HG03378 (cell line): ENCODE measurements around the gene DLL3.

Experiments
- ATAC-seq: cut with Tn5 transposase; IDR thresholded peaks from one replicate; pipeline ENCODE4 v1.9.1; 2021; ENCODE audit warnings: mild to moderate bottlenecking, moderate library complexity; ENCODE audit not compliant: unreplicated experiment

Gene DLL3

GRCh38 chr19:39515551-39516191, 16.9 kb downstream of the DLL3 start:
- no peak for ATAC-seq

DNA sequence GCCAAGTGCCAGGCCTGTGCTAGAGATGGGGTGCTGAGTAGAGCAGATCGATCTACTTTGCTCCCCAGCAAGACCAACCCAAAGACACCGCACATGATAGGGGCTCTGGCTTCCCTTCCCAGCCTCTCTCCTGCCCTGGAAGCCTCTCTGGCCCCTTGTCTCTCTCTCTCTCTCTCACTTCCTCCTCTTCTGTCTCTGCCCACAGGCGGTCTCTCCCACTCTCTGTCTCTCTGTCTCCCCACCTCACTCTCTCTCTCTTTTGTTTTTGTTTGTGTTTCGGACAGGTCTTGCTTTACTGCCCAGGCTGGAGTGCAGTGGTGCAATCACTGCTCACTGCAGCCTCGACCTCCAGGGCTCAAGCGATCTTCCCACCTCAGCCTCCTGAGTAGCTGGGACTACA, 17.5 kb downstream of the DLL3 start:
- no peak for ATAC-seq

- no peak for ATAC-seq
Measured at GRCh38 chr19:39517432-39517831, 18.7 kb downstream of the DLL3 start.

GRCh38 chr19:39518458-39518857, 19.7 kb downstream of the DLL3 start:
- no peak for ATAC-seq

- ATAC-seq: no peak
Measured at GRCh38 chr19:39518975-39519374, 20.2 kb downstream of the DLL3 start.

DNA sequence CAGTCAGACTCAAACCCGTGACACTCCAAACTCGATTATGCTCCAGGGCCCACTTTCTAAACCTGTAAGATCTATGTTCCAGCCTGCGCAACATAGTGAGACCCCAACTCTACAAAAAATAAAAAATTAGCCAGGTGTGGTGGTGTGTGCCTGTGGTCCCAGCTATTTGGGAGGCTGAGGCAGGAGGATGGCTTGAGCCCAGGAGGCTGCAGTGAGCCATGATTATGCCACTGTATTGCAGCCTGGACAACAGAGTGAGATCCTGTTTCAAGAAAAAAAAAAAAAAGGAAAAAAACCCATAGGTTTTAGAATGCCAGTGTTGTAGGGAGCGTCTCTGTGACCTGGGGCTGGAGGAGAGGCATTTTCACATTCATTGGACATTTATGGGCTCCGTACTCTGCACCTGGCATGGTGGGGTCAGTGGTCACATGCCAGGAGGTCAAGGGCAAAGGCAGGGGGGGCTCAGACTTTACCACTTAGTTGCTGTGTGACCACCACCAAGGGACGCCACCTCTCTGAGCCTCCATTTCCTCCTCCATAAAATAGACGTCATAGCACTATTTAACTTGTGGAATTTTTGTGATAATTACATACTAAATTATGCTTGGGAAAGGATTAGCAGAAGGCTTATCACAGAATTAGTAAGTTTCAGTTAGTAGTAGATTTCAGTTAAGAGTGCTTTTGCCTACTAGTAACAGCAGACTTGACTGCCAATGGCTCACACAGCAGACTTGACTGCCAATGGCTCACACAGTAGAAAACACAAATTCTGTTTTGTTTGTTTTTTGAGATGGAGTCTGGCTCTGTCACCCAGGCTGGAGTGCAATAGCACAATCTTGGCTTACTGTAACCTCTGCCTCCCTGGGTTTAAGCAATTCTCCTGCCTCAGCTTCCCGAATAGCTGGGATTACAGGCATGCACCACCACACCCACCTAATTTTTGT, 22.1 kb downstream of the DLL3 start:
- ATAC-seq: no peak

DNA sequence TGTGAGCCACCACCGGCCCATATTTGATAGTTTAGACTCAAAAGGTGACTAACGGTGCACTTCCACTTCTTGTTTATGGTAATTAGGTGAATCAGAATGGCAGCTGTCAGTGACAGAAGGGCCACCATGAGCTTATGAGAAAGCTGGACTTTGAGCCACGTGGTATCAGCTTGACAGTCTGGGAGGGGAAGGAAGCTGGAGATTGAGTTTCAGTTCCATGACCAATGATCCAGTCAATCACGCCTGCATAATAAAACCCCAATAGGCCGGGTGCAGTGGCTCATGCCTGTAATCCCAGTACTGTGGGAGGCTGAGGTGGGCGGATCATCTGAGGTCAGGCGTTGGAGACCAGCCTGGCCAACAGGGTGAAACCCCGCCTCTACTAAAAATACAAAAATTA, 25.7 kb downstream of the DLL3 start:
- no peak for ATAC-seq

DNA sequence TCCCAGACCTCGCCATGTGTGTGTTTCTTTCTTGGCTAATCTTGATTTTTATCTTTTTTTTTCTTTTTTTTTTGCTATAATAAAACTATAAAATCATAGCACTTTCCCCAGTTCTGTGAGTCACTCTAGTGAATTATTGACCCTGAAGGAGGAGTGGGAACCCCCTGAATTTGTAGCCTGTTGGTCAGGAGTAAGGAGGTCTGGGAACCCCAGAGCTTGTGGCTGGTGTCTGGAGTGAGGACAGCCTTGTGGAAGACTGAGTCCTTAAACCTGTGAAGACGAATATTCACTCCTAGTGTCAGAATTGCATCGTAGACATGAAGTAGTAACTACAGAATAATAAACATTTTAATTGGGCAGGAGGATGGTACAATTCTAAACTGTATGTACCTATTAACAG, 26.5 kb downstream of the DLL3 start:
- no peak for ATAC-seq

- ATAC-seq: no peak
Measured at GRCh38 chr19:39531834-39532232, 33.1 kb downstream of the DLL3 start.

- ATAC-seq: peak; percentile 89
Measured at GRCh38 chr19:39532233-39533002, 33.7 kb downstream of the DLL3 start, which contains the start of gene EID2B. Gene EID2B, minus strand, starts transcription at chr19:39532852. Its CDS starts 50 bp downstream, at chr19:39532802.

DNA sequence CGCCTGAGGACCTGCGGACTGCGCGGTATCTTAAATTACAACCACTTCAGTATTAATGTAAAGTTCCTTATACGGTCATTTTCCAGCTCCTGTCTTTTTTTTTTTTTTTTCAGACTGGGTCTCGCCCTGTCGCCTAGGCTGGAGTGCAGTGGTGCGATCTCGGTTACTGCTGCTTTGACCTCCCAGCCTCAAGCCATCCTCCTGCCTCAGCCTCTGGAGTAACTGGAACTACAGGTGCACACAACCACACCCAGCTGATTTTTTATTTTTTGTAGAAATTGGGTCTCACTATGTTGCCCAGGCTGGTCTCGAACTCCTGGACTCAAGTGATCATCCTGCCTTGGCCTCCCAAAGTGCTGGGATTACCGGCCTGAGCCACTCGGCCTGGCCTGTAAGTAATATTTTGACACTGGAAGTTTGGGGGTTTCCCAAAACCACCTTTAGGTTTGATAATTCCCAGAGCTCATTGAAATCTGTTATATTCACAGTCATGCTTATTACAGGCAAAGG, 34.3 kb downstream of the DLL3 start:
- ATAC-seq: peak; percentile 22

DNA sequence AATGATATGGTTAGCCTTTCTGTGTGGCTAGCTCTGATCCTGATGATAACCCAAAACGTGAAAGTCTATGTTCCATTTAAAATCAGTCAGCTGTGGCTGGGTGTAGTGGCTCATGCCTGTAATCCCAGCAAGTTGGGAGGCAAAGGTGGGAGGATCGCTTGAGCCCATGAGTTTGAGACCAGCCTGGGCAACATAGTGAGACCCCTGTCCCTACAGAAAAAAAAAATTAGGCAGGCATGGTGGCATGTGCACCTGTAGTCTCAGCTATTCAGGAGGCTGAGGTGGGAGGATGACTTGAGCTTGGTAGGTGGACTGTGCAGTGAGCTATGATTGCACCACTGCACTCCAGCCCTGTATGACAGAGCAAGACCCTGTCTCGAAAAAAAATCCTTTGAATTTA, 35.0 kb downstream of the DLL3 start:
- no peak for ATAC-seq

- no peak for ATAC-seq
Measured at GRCh38 chr19:39539165-39539517, 40.4 kb downstream of the DLL3 start.

DNA sequence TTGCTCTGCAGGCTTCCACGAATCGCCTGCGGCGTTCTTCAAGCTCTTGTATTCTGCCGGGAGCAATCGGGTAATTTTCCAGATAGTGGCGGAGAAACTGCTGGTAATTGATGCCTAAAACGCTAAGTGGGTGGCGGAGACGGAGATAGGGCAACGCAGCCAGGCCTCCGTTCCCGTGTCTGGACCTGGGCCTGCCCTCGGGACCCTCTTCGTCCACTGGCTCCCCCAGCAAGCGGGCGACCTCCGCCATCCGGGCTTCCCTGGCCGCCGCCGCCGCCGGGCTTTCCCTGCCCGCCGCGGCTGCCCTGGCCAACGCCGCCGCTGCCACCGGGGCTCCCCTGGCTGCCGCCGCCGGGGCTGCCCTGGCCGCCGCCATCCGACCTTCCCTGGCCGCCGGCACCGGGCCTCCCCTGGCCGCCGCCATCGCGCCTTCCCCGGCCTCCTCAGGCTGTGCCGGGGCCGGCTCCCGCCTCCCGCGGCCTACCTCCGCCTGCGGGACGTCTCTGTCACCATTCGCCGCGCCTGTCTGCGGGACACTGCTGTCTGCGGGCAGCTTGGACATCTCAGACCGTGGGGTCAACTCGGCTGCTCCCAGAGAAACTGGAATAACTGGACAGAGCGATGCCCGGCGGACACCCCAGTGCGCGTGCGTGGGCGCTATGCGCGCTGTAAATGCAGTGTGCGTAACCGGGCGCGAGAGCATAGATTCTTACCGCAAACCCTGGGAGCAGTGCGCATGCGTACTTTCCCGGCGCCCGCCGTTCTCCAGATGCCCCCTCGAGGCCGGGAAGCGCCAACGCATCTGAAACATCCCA, 41.0 kb downstream of the DLL3 start, which contains the start of gene EID2:
TSS of gene EID2 (minus strand) at position 644 of the 815 bp plus-strand sequence. CDS start at position 562, 82 bp downstream.
- peak; percentile 77 for ATAC-seq

- no peak for ATAC-seq
Measured at GRCh38 chr19:39540333-39540673, 41.6 kb downstream of the DLL3 start.

DNA sequence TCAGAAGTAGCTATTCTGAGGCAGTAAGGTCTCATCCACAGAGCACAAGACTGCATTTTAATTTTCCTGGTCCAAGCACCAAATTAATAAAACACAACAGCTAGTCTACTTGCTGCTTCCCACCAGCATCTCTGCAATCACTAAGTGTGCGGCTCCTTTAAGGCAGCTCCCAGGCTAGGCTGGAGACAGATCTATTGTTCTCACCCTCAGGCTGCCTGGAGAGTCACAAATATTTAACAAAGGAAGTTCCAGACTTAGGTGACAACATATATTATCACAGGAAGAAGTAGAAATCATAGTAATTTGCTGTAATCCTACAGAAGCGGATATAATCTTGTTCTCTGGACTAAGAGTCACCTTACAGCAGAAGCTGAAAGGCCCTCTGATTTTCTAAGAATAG, 43.5 kb downstream of the DLL3 start:
- no peak for ATAC-seq

DNA sequence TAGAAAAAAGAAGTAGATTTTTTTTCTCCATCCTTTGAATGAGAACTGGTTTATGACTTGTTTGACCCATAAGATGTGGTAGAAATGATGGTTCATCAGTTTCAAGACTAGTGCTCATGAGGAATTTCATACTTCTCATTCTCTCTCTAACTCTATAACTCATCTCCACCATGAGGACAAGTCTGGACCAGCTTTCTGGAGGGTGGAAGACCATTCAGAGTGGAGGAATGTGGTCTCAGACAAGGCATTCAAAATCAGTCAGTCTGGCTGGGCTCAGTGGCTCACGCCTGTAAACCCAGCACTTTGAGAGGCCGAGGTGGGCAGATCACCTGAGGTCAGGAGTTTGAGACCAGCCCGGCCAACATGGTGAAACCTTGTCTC, 44.7 kb downstream of the DLL3 start:
- no peak for ATAC-seq

GRCh38 chr19:39544226-39544903, 45.6 kb downstream of the DLL3 start:
- no peak for ATAC-seq

DNA sequence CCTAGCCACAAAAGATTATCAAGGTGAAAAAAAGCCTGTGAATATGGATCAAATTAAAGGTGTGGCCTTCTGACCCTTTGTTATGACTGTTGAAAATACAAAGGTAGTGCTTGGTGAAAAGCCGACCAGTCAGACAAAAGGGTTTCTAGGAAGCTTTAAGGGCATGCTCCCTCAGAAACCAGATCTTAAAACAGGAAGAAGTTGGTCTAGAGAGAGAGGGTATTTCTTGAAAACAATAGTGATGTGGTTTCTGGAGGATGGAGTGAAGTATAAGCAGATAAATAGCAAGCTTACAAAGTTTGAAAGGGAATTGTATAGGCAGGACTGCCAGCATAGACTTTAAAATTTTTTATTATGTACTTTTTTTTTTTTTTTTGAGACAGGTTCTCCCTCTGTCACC, 46.2 kb downstream of the DLL3 start:
- no peak for ATAC-seq

DNA sequence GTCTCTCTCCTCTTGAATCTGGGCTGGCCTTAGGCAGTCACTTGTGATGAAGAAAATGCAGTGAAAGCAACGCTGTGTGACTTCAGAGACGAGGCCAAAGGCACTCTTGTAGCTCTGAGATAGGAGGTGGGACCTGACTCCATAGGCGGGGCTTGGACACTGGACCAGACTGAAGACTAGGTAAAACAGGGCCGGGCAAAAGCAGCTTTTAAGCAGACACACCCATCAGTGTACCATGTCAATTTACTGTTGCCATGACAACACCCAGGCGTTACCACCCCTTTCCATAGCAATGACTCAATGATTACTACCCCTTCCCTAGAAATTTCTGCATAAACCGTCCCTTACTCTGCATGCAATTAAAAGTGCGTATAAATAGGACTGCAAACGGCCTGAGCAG, 47.9 kb downstream of the DLL3 start:
- ATAC-seq: no peak
